HG03575 (cell line): ENCODE measurements around the gene RFX2.
"Not testable (repeated sequence)": the region's sequence is repeated elsewhere in the genome, so short reads cannot be mapped to it uniquely, and the experiment has no call there.

Source experiments
- ATAC-seq: cut with Tn5 transposase; IDR thresholded peaks from one replicate; pipeline ENCODE4 v1.9.1; 2021; ENCODE audit not compliant: unreplicated experiment, insufficient number of reproducible peaks, low FRiP score; ENCODE audit errors: extremely low read depth

The RFX2 gene

DNA sequence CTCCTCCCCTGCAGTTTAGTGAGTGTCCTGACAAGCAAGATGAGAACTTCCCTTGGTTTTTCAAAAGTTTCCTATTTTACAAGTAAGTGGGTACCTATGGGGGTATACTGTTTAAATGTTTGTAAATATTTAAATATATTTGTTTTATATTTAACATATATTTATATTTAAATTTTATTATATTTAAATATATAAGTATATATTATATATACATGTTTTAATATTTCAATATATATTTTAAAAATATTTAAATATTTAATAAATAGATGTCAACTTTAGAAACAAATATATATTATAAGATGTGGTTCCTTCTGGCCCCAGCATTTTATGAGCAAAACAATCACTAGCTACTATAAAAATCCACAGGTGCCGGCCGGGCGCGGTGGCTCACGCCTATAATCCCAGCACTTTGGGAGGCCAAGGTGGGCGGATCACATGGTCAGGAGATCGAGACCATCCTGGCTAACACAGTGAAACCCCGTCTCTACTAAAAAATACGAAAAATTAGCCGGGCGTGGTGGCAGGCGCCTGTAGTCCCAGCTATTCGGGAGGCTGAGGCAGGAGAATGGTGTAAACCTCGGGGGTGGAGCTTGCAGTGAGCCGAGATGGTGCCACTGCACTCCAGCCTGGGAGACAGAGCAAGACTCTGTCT, 3.5 kb downstream of the RFX2 start:
- not testable (repeated sequence) for ATAC-seq

DNA sequence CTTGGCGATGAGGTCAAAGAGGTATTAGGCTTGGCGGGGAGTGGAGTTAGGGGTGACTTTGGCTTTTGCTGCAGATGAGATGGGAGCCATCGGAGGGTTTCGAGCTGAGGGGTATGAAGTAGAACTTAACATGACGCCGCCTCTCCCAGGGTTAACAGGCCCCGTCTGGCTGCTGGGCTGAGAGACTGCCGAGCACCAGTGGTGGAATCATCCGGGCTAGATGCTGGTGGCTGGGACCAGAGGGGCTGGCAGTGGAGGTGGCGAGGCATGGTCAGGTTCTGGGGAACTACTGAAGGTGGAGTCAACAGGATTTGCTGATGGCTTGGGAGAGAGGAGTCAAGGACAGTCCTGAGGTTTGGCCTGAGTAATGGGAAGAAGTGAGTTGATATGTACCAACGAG, 4.9 kb downstream of the RFX2 start:
- no peak for ATAC-seq

DNA sequence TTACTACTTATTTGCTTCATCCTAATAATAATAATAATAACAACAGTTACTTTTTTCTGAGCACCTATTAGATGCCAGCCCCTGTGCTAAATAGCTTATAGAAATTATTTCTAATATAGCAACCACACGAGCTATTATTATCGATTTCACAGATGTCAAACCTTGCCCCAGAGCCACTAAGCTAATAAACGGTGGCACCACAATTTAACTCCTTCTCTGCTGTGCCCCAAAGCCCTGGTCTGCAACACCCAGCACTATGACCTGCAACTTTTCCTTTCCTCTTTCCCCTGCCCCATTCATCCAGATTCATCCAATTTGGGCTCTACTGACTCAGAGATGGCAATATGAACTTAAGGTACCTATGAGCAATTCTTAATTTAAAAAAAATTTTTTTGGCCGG, 6.4 kb downstream of the RFX2 start:
- no peak for ATAC-seq

DNA sequence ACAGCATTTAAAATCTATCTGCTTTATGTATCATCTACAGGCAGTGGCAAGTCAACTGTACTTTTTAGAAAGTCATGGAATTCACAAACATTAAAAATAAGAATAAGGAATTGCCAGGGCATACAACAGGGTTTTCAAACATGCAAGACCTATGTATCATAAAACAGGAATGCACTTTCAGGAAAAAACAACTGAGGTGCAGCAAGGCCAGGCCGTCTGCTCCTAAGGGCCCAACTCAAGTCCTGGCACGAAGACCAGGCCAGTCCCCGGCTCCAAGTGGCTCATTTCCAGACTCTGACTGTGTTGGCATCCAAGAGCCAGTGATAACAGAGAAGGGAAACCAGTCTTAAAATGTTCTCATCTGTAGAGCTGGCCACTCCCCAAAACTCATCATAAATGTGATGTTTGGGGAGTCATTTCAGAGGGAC, 7.1 kb downstream of the RFX2 start:
- no peak for ATAC-seq

DNA sequence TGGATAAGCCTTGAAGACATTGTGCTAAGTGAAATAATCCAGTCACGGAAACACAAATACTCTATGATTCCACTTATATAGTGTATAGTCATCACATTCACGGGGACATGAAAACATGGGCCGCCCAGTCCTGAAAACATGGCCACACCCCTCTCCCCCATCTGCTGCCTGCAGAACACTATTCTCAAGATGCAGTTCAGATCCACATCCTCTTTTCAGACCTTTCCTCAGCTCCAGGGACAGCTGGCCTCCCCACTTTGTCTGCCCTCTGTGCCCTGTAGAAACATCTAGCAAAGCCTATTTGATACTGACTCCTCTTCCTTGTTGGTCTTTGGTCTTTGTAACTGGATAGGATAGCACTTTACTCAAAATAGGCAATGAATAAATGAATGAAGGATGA, 8.3 kb downstream of the RFX2 start:
- no peak for ATAC-seq

DNA sequence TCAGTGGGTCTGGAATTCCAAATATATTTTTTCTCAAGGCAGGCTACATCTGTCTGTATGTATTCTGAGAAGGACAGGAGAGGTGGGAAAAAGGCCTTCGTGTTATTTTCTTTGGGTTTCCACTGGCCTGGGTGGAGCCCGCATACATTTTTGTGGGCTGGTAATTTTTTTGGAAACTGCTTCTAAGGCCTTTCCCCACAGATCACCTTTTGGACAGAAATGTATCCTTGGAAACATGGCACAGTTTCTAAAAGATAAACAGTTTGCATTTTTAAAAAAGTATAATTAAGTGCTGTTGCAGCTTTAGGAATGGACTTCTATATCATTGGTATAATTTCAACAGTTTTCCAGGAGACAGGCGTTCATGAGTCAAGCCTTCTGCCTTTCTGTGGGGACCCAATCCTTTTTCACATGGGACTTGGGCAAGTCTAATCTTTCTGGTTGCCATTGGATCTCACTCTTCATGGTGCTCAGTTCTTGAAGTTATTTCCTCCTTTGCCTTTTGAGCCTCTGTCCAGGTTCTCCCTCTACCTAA, 8.9 kb downstream of the RFX2 start:
- ATAC-seq: no peak

DNA sequence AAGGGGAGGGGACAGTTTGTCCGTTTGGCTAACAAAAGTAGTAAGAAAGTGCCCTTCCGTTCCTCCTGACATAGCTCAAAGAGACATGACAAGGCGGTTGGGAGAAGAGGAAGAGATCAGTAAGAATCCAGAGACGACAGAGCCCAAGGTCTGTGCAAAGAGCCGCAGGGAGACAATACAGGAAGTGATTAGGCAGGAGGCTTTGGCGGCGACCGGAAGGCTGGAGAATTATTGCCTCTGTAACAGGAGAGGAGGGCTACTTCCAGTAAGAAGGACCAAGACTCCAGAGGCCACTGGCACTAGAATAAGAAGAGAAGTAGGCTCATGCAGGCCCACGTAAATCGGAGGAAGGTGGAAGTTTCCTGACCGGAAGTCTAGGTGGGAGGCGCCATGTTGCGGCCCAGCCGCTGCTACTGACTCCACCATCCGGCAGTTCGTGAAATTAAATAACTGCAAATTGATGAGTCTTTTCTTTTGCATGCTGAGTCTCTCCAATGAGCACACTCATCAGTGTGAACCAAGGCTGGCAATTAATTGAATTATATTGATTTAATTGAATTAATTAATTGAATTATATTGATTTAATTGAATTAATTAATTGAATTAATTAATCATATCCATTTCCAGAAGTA, 9.9 kb downstream of the RFX2 start:
- no peak for ATAC-seq

DNA sequence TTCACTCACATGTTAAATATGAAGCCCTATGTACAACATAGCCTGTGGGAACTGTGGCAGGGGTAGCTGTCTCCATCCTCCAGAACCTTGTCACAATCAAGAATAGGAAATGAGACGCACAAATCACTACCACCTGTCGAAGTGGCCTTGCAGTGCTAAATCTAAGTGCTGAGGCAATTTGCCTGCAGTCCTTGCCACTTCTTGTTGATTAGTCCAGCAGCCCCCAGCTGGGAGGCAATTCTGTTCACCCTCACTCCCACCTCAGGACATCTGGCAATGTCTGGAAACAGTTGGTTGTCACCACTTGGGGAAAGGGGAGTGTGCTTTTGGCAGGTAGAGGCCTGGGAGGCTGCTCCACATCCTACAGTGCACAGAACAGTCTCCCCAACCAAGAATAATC, 10.7 kb downstream of the RFX2 start:
- ATAC-seq: no peak

DNA sequence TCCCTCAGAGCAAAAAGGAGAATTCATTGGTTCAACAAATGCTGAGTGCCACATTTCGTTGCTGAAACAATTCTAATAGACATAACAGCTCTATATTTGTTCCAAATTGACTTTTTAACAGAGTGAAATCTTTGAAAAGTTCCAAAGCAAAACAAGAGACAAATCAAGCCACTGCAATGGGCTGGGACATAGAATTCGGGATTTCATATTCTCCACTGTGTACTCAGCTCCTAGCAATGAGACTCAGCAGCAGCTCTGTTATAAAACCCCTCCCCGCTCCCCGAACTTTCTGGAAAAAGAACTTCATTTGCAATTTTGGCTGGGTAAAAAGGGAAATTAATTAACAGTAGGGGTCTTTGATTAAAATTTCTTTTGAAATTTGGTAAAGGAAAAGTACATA, 11.3 kb downstream of the RFX2 start:
- no peak for ATAC-seq

DNA sequence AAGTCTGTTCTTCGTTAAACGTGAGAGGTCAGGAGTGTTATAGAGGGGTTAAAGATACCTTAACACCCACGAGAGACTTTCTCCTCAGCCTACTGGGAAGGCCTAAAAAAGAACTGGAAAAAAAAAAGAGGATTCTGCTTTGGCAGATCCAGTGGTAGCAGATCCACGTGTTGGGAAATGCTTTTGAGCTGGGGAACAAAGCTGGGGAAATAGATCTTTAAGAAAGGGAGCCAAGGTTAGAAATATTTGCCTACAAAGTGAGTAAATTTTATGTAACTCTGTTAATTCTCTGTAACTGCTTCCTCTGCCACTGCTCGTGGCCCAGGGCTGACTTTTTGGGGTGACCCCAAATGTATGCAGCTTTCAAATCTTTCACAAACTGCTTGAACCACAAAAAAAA, 11.7 kb downstream of the RFX2 start:
- ATAC-seq: no peak

DNA sequence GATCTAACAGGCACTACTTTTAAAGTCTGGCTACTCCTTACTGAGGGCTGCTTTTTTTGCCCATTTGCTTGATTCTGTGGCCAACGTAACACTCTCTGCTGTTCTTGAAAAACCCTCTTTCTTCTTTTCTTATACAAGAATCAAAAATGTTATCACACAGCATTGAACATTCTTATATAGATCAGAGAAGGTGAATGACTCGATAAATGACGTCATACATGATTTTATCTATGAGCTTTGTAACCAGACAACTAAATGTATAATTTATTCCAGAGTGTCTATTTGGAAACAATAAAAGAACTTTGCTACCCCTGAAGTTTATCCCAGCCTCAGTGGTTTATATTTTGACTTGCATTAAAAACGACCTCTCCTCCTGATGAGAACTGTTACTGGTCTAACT, 12.4 kb downstream of the RFX2 start:
- ATAC-seq: no peak

DNA sequence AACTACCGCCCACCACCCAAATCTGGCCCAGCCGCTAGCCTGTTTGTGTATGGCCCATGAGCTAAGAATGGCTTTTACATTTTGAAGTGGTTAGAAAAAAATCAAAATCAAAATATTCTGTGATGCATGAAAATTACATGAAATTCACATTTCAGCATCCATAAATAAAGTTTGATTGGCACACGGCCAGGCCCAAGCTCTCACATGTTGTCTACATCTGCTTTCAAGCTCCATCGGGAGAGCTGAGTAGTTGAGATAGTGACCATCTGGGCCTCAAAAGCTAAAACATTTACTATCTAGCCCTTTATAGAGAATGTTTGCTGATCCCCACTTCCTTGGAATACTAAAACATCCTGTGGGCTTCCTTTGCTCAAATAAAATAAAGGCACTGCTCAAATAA, 14.5 kb downstream of the RFX2 start:
- ATAC-seq: no peak

DNA sequence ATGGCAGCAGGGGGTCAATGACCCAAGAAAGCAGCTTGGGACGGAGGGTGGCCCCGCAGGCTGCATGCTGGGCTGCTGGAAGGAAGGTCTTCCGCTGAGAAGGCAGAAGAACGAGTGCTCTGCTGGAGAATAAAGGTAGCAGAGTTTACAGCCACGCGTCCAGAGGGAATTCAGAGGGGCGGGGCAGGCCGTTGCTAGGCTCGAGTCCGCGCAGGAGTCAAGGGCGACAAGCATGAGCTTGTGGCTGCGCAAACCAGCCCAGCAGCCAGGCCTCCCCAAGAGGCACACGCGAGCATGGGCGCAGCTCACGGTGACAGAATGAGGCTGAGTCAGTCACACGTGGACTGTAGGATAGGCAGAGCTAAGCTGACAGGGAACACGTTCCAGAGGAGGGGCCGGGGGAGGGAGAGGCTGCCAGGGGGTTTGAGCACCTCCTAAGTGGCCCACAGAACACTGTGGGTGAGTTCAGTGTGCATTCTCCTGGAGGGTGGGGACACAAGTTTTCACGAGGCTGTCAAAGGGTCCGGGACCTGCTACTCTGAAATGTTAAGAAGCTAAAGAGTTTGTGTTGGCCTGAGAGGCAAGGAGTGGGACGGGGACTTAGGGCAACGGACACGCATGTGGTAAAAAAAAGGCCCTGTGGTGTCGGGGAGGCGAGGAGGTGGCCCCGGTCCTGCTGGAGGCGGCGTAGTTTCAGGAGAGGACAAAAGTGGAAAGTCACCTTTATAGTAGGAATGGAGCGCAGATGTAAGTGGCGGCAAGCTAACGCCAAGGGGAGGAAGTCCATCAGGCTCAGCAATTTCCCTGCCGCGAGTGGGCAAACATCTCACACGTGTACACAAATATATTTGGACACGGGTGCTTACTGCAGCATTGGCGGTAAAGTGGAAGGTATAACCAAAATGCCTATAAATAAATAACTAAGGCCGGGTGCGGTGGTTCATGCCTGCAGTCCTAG, 17.7 kb downstream of the RFX2 start:
- ATAC-seq: no peak

DNA sequence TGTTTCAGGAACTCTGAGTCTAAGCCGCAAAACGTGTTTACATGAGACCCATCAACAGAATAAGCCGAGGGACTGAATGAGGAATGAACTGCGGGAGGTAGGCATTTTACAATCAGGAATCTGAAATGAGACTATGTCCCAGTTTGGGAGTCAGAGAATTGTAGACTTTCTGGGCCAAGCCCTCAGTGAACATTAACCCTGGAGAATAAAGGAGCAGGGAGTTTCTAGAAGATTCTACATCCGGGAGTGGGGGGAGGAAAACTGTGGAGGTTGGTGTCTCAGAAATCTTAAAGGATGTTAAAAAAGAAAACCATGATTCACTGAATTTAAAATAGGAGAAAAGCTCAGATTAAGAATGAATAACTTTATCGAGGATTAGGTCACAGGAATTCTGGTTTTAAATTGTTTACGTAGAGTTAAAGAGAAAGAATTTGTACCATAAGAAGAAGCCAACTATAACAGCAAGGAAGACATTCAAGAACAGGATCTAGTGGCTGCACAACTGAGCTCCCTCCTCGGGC, 18.5 kb downstream of the RFX2 start:
- no peak for ATAC-seq

DNA sequence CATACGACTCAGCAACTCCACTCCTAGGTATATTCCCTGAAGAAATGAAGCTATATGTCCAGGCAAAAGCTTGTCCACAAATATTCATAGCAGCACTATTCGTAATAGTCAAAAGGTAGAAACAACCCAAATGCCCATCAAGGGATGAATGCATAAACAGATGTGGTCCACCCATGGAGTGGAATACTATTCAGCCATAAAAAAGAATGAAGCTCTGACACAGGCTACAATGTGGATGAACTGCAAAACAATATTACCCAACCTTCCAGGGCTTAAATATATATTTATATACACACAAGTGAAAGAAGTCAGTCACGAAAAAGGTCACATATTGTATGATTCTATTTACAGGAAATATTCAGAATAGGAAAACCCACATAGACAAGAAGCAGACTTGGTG, 19.7 kb downstream of the RFX2 start:
- ATAC-seq: no peak

DNA sequence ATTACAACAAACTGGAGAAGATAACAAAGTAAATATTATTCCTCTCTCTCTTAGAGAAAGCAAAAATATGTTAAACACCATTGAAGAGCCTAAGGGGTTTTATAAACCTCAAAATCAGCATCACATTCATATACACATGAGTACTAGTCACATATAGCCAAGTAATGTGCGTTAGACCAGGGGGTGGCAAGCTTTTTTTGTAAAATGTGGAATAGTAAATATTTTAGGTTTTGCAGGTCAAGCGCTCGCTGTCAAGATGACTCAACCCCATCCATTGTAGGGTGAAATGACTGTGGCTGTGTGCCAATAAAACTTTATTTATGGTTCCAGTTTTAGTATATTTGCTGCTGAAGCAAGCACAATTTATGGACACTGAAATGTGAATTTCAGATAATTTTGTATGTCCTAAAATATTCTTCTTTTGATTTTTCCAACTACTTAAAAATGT, 21.7 kb downstream of the RFX2 start:
- no peak for ATAC-seq

DNA sequence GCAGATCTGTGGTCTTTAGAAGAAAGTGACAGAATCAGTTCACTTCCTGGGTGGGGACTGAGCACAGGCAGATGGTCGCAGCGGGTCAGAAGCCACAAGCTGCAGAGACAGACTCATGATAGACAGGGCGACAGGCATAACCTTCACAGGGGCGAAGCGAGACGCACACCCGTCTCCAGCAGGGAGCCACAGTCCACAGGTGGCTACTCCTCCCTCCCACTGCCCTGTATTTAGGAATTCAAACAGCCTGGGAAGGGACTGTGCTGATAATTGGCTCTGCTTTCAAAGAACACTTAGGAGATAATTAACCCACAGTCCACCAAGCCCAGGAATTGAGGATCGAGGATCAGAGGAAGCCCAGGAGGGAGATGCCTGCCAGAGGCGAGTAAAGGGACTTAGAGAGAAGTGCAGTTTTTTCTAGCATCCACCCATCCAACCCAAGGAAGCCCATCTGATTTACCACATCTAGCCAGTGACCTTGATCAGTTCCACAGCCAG, 23.2 kb downstream of the RFX2 start:
- no peak for ATAC-seq

DNA sequence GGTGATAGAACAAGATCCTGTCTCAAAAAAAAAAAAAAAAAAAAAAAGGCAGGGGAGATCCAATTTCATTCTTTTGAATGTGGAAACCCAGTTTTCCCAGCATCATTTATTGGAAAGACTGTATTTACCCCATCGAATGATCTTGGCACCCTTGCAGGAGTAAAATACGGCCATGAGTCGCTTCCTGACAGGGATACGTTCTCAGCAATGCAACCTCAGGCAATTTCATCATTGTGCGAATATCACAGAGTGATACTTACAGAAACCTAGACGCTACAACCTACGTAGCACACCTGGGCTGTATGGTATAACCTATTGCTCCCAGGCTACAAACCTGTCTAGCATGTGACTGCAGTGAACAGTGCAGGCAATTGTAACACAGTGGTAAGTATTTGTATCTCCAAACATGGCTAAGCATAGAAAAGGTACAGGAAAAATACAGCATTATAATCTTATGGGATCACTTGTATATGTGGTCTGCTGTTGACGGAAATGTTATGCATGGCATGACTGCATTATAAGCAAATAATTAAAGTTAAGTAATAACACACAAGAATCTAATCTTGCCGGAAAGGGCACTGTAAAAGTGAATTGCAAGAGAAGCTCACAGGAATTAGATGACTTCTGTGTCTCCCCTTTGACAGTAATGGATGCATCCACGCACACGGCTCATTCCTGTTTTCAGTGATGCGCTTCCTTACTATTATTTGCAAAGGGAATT, 24.1 kb downstream of the RFX2 start:
- ATAC-seq: no peak

DNA sequence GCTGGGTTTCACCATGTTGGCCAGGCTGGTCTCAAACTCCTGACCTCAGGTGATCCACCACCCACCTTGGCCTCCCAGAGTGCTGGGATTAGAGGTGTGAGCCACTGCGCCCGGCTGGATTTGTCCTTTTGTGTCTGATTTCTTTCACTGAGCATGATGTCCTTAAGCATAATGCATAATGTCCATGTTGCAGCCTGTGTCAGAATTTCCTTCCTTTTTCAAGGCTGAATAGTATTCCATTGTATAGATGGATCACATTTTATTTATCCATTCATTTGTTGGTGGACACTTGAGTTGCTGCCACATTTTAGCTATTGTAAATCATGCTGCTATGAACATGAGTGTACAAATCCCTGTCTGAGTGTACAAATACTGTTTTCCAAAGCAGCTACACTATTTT, 25.5 kb downstream of the RFX2 start:
- no peak for ATAC-seq
